GM18867 (cell line): ENCODE results near the gene PIGM.

Source experiments
- ATAC-seq: cut with Tn5 transposase; IDR thresholded peaks from one replicate; pipeline ENCODE4 v1.9.1; 2021; ENCODE audit warnings: mild to moderate bottlenecking, moderate library complexity; ENCODE audit not compliant: unreplicated experiment

PIGM gene

GRCh38 chr1:159990005-159990404 lies 41.8 kb downstream of the PIGM start:
- no peak for ATAC-seq

- no peak for ATAC-seq
Observed at GRCh38 chr1:159989581-159989980, 42.2 kb downstream of the PIGM start.

GRCh38 chr1:159988006-159988405 lies 43.8 kb downstream of the PIGM start:
- no peak for ATAC-seq

- ATAC-seq, result no peak
Observed at GRCh38 chr1:159987186-159987585, 44.6 kb downstream of the PIGM start.

GRCh38 chr1:159986531-159986930 lies 45.3 kb downstream of the PIGM start:
- ATAC-seq, result no peak

GRCh38 chr1:159986093-159986492 lies 45.7 kb downstream of the PIGM start:
- no peak for ATAC-seq

GRCh38 chr1:159985473-159985872 lies 46.3 kb downstream of the PIGM start:
- ATAC-seq, result no peak

- no peak for ATAC-seq
Observed at GRCh38 chr1:159983681-159984080, 48.1 kb downstream of the PIGM start.

- ATAC-seq, result no peak
Observed at GRCh38 chr1:159982280-159982679, 49.5 kb downstream of the PIGM start.

GRCh38 chr1:159981351-159982055 lies 50.3 kb downstream of the PIGM start:
- no peak for ATAC-seq

GRCh38 chr1:159980786-159981185 lies 51.0 kb downstream of the PIGM start:
- ATAC-seq, result no peak

- no peak for ATAC-seq
Observed at GRCh38 chr1:159980076-159980475, 51.7 kb downstream of the PIGM start.

GRCh38 chr1:159979257-159979656 lies 52.5 kb downstream of the PIGM start:
- ATAC-seq, result no peak

GRCh38 chr1:159978107-159978398 lies 53.7 kb downstream of the PIGM start:
- no peak for ATAC-seq

- ATAC-seq, result no peak
Observed at GRCh38 chr1:159977364-159978106, 54.3 kb downstream of the PIGM start.
